Adrenal gland (tissue), 5 donors: ENCODE data around the gene RUNX1.

Experiments used
- CTCF ChIP-seq, 6 experiments: fragments of 450-650 bp in 4 of 6; fragments of 200-600 bp in 2 of 6; sonication (generic) in 1 of 6; IDR thresholded peaks; 1 replicate in 5 of 6; 2 replicates in 1 of 6; pipeline versions ENCODE4 v1.5.1 to v1.8.0; 2016 to 2021; ENCODE audit warnings: antibody characterized with exemption in 6 of 6, mild to moderate bottlenecking in 2 of 6, moderate library complexity in 1 of 6
- POLR2A ChIP-seq, 2 donors: fragments of 450-650 bp; IDR thresholded peaks; one replicate each; pipeline ENCODE4 v1.6.1; 2017; ENCODE audit warnings: antibody characterized with exemption in 2 of 2, mild to moderate bottlenecking in 2 of 2, moderate library complexity in 1 of 2
- donor health status: DM: no; HTN: no; CAD: no.

DNA sequence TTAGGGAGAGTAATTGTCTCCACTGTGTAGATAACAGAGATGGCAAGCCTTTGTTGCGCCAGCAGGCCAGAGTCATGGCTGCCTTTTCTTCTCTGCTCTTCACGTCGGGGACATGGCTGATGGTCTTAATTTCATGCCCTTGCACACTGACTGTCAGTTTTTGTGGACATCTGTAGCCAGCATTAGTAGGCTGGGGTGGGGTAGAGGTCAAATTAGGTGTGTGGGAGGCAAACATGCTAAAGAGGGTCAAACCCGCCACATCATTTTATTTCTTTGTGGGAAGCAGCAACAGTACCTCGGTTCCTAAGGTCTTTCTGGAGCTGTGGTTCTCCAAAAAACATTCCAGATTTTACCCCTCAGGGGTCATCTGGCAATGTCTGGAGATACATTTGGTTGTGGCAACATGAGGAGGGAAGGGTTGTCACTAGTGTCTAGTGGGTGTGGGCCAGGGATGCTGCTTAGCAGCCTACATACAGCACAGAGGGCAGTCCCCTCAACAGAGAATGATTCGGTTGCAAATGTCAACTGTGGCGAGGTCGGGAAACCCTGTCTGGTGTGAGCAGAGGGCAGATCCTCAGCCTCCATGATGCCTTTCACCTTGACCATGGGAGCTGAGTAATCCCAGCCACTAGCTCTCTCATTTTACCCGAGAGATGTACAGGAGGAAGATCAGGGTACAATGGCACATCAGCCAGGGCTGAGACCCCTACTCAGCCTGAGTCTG is 14.7 kb downstream of the RUNX1 start:
- no peak for TF ChIP-seq CTCF (IDR thresholded peaks at IDR 0.05)
- TF ChIP-seq POLR2A (IDR thresholded peaks at IDR 0.05), result no peak
